ENCODE measurements around the gene BABAM2. TPM values are rescaled to one million over a fixed set of nuclear protein-coding genes. Genes with fewer than 3 reads are reported as not detected.
A peak's percentile ranks its signal among the peaks of the same experiment; 100 is the strongest.

The BABAM2 gene
- total and polyA plus RNA-seq, 2 experiments from 2014 or later = 35.2 to 46.1 TPM

GRCh38 chr2:28267282-28267681 lies 376.8 kb downstream of the BABAM2 start:
- no peaks in the 10 kb centered on the region for H3K36me3 ChIP-seq (ENCODE audit: low read depth)
- DNase-seq = no peak
- H4K20me1 ChIP-seq (ENCODE audit: insufficient read depth) = no peaks in the 10 kb centered on the region
- H3K4me1 ChIP-seq (ENCODE audit: insufficient read depth) = peaks cover 31% of the 10 kb centered on the region
- in situ Hi-C loops (cut with MboI) = no loop called here
- no peaks in the 10 kb centered on the region for H3K27me3 ChIP-seq (replicated peaks; ENCODE audit: insufficient read depth)
- H3K79me2 ChIP-seq (ENCODE audit: insufficient read depth) = no peaks in the 10 kb centered on the region
- H2AFZ ChIP-seq = no peak overlapping the region
- peaks cover 9% of the 10 kb centered on the region for H3F3A ChIP-seq (ENCODE audit: insufficient read depth)
- 57 to 68% methylated on average over 1 of the region's 1 CpG for WGBS, 2 experiments (ENCODE audit: low coverage in 1 of 2, low lambda C conversion rate in 2 of 2, missing lambda C conversion rate in 2 of 2)
- no peak overlapping the region for H3K9ac ChIP-seq
- no peak overlapping the region for H3K27ac ChIP-seq
- H3K4me3 ChIP-seq = no peak overlapping the region
- no peak overlapping the region for H3K4me2 ChIP-seq (ENCODE audit: unreplicated experiment)
- no peaks in the 10 kb centered on the region for H3K9me3 ChIP-seq (ENCODE audit: low read depth)
- no peaks in the 10 kb centered on the region for H3K9me2 ChIP-seq (ENCODE audit: insufficient read depth)
- no peak for TF ChIP-seq EZH2 (IDR thresholded peaks at IDR 0.05; ENCODE audit: insufficient read depth, poor library complexity, severe bottlenecking)
- TF ChIP-seq EZH2phosphoT487 (IDR thresholded peaks at IDR 0.05; ENCODE audit: insufficient read depth, low read depth) = no peak

- peaks cover 9% of the 10 kb centered on the region for H3F3A ChIP-seq (ENCODE audit: insufficient read depth)
- WGBS, 2 experiments (ENCODE audit: low coverage in 1 of 2, low lambda C conversion rate in 2 of 2, missing lambda C conversion rate in 2 of 2) = 8 to 17% methylated on average over 4 of the region's 4 CpGs
- no peak overlapping the region for H3K27ac ChIP-seq
- H3K36me3 ChIP-seq (ENCODE audit: low read depth) = no peaks in the 10 kb centered on the region
- no peaks in the 10 kb centered on the region for H3K9me2 ChIP-seq (ENCODE audit: insufficient read depth)
- peak; percentile 54 for DNase-seq
- H3K9me3 ChIP-seq (ENCODE audit: low read depth) = no peaks in the 10 kb centered on the region
- H4K20me1 ChIP-seq (ENCODE audit: insufficient read depth) = no peaks in the 10 kb centered on the region
- H3K4me2 ChIP-seq (ENCODE audit: unreplicated experiment) = peak overlapping the region; percentile 36
- H2AFZ ChIP-seq = peak overlapping the region; percentile 10; the same call in 1 of the 2 replicates
- no peaks in the 10 kb centered on the region for H3K79me2 ChIP-seq (ENCODE audit: insufficient read depth)
- H3K4me3 ChIP-seq = no peak overlapping the region
- H3K9ac ChIP-seq = no peak overlapping the region
- in situ Hi-C loops (cut with MboI) = no loop called here
- TF ChIP-seq EZH2phosphoT487 (IDR thresholded peaks at IDR 0.05; ENCODE audit: insufficient read depth, low read depth) (no peak), EZH2 (IDR thresholded peaks at IDR 0.05; ENCODE audit: insufficient read depth, poor library complexity, severe bottlenecking) (no peak)
- peaks cover 31% of the 10 kb centered on the region for H3K4me1 ChIP-seq (ENCODE audit: insufficient read depth)
- no peaks in the 10 kb centered on the region for H3K27me3 ChIP-seq (replicated peaks; ENCODE audit: insufficient read depth)
These were observed 377.9 kb downstream of the BABAM2 start for GRCh38 chr2:28268386-28268785.

GRCh38 chr2:28269019-28269784 lies 378.7 kb downstream of the BABAM2 start:
- H3K9ac ChIP-seq = no peak overlapping the region
- peak overlapping the region; percentile 36 for H3K4me2 ChIP-seq (ENCODE audit: unreplicated experiment)
- H3K9me3 ChIP-seq (ENCODE audit: low read depth) = no peaks in the 10 kb centered on the region
- H3F3A ChIP-seq (ENCODE audit: insufficient read depth) = peaks cover 9% of the 10 kb centered on the region
- no peaks in the 10 kb centered on the region for H4K20me1 ChIP-seq (ENCODE audit: insufficient read depth)
- no peaks in the 10 kb centered on the region for H3K27me3 ChIP-seq (replicated peaks; ENCODE audit: insufficient read depth)
- no peaks in the 10 kb centered on the region for H3K9me2 ChIP-seq (ENCODE audit: insufficient read depth)
- H3K27ac ChIP-seq = no peak overlapping the region
- WGBS, 2 experiments (ENCODE audit: low coverage in 1 of 2, low lambda C conversion rate in 2 of 2, missing lambda C conversion rate in 2 of 2) = 57 to 59% methylated on average over 4 of the region's 4 CpGs
- TF ChIP-seq EZH2 (IDR thresholded peaks at IDR 0.05; ENCODE audit: insufficient read depth, poor library complexity, severe bottlenecking) = no peak
- TF ChIP-seq EZH2phosphoT487 (IDR thresholded peaks at IDR 0.05; ENCODE audit: insufficient read depth, low read depth) = no peak
- in situ Hi-C loops (cut with MboI) = no loop called here
- no peak overlapping the region for H3K4me3 ChIP-seq
- H3K4me1 ChIP-seq (ENCODE audit: insufficient read depth) = peaks cover 31% of the 10 kb centered on the region
- H2AFZ ChIP-seq = no peak overlapping the region
- no peak for DNase-seq
- no peaks in the 10 kb centered on the region for H3K36me3 ChIP-seq (ENCODE audit: low read depth)
- H3K79me2 ChIP-seq (ENCODE audit: insufficient read depth) = no peaks in the 10 kb centered on the region

- Histone ChIP-seq H3K4me3 (no peak overlapping the region), H3K27me3 (replicated peaks; ENCODE audit: insufficient read depth) (no peaks in the 10 kb centered on the region), H3K4me2 (ENCODE audit: unreplicated experiment) (no peak overlapping the region), H3K27ac (no peak overlapping the region), H3K9me3 (ENCODE audit: low read depth) (no peaks in the 10 kb centered on the region), H3F3A (ENCODE audit: insufficient read depth) (peaks cover 22% of the 10 kb centered on the region), H3K9ac (no peak overlapping the region), H3K79me2 (ENCODE audit: insufficient read depth) (no peaks in the 10 kb centered on the region), H4K20me1 (ENCODE audit: insufficient read depth) (no peaks in the 10 kb centered on the region), H3K36me3 (ENCODE audit: low read depth) (no peaks in the 10 kb centered on the region), H2AFZ (no peak overlapping the region), H3K9me2 (ENCODE audit: insufficient read depth) (no peaks in the 10 kb centered on the region), H3K4me1 (ENCODE audit: insufficient read depth) (peaks cover 44% of the 10 kb centered on the region)
- no peak for TF ChIP-seq EZH2 (IDR thresholded peaks at IDR 0.05; ENCODE audit: insufficient read depth, poor library complexity, severe bottlenecking)
- no peak for TF ChIP-seq EZH2phosphoT487 (IDR thresholded peaks at IDR 0.05; ENCODE audit: insufficient read depth, low read depth)
- no peak for DNase-seq
- in situ Hi-C loops (cut with MboI) = no loop called here
- WGBS, 2 experiments (ENCODE audit: low coverage in 1 of 2, low lambda C conversion rate in 2 of 2, missing lambda C conversion rate in 2 of 2) = 95 to 96% methylated on average over 6 of the region's 6 CpGs
These were observed 380.1 kb downstream of the BABAM2 start for GRCh38 chr2:28270456-28271152.
